ENCODE results near the gene PNPO.
"Not testable (repeated sequence)": the region's sequence is repeated elsewhere in the genome, so short reads cannot be mapped to it uniquely, and the experiment has no call there.

Gene PNPO

DNA sequence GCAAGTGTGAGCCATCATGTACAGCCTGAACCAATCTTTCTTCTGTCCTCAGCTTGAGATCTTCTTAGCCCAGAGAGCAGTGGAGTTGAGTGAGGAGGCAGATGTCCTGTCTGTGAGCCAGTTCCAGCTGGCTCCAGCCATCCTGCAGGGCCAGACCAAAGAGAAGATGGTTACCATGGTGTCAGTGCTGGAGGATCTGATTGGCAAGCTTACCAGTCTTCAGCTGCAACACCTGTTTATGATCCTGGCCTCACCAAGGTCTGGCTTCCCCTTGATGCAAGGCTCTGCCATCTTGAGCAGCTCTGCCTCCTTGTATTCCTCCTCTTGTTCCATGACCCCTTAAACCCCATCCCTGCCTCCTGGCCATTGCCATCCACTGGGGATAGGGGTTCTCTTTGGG is 39.2 kb downstream of the PNPO start:
- DNase-seq, result peak; percentile 79

- no peak for DNase-seq
Measured at GRCh38 chr17:47981462-47981861, 40.1 kb downstream of the PNPO start.

DNA sequence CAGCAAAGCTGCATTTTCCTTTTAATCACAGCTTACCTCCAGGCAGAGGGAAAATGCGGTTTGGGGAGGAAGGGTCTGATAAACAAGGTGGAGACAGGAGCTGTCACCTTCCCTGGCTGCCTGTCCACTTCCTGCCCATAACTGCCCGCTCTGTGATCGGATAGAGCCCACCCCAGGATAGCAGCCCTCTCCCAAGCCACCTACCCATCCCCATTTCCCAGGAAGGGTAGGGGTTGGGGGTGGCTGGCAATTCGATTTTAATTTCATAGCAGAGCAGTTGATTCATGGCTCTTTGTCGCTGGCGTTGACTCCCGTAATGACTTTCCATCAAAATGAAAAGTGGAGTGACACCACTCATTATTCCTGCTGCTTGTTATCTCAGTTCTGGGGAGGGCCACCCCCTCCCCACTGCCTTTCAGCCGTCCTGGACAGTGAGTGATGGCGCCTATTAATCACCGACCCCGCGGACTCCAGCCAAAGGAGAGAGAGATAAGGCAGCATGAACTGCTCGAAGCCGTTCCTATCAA is 40.8 kb downstream of the PNPO start:
- no peak for DNase-seq

- no peak for DNase-seq
Measured at GRCh38 chr17:47982645-47983390, 41.4 kb downstream of the PNPO start.

DNA sequence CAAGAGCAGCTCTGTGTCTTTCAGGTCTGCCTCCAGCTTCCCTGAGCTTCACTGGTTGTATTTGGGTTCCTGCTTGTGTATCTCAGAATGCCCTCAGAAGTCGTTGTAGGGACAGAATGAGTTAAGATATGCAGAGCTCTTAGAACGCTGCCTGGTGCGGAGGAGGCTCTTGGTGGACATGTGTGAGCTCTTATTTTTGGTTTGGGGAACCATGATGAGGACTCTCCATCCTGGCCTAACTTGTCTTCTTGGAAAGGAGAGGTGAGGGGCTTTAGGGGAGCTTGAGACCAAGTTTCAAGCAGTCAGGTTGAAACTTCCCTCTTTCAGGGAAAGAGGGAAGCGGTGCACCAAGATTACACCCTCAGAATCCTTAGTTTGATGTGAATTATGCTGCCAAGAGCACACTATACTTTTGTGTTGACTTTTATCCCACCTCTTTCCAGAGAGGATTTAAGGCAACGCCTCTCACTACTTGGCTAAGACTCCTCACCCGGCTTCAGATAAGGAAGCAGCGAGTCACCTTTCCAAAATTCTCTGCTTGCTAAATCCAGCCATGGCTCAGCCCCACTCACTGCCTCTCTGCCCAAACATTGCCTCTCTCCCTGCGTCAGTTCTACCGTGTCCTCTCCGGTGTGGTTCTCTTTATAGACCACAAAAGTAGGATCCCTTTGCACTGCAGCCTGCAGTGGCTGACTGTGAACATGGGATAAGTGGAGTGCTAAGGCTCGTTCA is 42.3 kb downstream of the PNPO start:
- DNase-seq, result no peak

DNA sequence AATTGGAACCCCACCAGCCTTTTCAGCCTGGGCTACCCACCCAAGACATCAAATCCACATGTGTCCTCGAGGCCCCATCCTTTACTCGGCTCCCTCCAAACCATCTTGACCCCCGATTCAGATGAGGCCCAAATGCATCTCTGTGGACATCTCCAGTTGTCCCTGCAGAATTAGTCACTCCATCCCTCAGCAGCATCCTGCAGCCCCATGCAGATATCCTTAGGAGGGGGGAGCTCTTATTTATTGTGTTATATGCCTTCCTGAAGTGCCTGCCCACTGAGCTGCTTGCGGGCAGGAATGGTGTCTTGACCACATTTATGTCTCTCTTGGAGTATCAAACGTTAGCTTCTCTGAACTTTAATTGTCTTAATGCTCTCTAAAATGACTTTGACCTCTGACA is 45.1 kb downstream of the PNPO start:
- no peak for DNase-seq

DNA sequence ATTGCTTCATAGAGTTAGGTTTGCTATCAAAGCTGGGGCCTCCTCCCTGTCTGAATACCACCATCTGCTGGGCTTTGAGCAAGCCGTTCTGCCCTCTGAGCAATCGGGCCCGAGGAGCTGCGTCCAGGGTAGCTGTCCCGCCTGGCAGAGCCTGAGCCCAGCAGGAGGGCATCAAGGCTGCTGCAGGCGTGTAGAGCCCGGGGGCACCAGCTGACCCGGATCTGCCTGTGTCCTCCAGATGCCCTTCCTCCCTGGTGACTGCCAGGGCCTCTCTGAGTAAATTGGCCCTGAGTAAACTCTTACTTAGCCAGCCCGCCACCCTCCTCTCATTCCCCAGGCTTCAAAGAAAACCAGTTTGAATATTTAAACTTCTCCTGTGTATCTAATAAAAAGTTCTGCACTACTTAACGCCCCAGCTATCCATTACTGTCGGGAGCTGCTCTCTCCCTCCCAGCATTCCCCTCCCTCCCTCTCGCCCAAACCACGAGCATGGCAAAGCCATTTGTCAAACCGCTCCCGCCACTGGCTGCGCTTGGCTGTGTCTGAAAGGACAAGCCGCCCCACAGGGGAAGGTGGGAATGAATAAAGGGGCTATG is 46.0 kb downstream of the PNPO start:
- DNase-seq, result peak; percentile 44

DNA sequence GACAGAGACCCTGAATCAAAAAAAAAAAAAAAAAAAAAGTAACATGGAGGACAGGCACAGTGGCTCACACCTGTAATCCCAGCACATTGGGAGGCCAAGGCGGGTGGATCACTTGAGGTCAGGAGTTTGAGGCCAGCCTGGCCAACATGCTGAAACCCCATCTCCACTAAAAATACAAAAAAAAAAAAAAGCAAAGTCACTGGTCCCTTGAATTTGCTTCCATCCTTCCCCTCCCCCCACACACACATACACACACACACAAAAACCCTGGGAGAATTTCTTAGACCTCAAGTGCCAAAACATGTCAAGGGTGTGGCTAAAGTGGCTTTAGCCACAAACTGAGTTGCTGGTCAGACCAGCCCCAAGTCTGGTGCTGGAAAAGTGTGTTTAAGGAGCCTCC is 47.1 kb downstream of the PNPO start:
- DNase-seq, result not testable (repeated sequence)

DNA sequence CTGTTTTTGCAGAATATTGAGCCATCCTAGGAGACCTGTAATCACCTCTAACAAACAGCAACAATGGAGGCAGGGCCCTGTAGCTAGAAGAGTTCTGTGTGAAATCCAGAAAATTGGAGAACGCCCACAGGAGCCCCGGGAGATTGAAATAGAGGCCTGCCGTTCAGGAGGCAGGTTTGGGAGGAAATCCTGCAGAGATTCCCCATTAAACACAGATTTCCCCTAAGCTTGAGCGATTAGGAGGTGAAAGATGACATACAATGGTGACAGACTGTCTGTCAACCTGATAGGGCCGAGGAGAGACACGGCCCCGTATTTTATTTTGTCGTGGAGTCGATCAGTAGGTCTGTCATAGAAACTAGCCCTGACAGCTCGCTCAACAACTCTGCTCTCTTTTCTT is 47.8 kb downstream of the PNPO start:
- DNase-seq, result no peak

GRCh38 chr17:47989700-47990099 is 48.3 kb downstream of the PNPO start:
- DNase-seq, result no peak

DNA sequence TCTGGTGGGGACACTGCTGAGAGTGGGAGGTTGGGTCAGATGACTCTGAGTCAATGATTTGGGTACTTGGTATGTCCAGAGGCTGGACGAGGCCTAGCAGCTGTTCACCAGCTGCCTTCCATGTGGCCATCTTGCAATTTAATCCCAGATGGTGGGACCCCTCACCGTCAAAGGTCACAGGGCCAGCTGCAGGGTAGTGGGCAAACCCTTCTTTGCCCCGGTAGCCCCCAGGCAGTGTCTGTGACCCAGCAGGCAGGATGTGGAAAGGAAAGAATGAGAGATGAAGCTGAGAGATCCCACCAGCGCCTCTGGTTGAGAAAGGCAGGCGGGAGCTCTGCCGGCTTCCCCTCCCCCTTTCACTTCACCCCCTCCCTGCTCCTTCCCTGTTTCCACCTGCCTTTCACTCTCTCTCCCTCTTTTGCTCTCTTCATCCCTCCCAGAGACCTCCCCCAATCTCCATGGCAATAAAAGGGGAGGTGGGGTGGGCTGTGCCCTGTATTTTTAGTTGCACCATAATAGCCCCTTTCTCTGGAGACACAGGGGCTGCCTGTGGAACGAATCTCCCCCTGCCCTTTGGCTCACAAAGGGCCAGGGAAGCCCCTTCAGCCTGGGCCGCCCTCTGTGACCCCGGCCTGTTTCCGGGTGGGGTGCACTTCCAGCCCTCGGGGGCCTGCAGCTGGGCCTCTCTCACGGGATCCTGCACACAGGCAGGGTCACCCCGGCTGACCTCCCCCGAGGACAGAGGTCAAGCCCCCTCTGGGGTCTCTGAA is 49.8 kb downstream of the PNPO start:
- no peak for DNase-seq

DNA sequence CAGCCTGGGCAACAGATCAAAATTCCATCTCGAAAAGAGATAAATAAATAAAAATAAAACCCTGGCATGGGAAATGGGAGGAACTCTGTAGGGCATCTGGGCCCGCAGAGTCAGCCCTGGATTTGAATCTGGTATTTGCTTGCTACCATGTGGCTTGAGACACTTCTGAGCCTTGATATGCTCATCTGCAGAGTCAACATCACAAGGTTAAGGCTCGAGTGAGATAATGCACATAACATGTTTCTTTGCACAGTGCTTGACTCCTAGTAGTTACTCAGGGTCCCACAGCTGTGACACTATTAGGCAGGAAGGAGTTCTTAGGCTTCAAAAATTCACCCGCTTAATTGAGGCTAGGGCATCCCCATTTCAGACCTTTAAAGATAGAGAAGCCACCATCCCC is 50.8 kb downstream of the PNPO start:
- DNase-seq, result no peak

DNA sequence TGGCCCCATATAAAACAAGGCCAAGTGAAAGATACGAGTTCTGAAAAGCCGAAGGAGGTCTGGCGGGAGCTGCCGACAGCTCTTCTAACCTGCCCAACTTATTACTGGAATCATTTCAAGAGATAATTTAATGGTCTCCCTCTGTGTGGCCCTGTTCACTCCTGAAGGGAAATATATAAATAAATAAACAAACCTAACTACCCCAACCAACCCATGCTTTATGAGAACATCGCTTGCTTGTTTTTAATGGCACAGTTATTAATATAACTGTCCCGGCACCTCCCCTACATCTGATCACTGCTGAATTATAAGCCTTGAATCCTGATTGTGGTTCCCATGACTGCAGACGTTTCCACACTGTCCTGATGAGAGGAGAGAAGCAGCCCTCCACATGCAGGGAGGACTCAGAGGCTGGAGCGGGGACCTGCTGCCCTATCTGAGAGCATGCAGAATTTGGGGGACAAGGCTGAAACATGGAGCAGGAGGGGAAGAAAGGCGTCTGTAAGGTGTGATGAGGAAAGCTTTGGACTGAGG is 51.7 kb downstream of the PNPO start:
- no peak for DNase-seq

GRCh38 chr17:47993964-47994363 is 52.6 kb downstream of the PNPO start:
- no peak for DNase-seq

DNA sequence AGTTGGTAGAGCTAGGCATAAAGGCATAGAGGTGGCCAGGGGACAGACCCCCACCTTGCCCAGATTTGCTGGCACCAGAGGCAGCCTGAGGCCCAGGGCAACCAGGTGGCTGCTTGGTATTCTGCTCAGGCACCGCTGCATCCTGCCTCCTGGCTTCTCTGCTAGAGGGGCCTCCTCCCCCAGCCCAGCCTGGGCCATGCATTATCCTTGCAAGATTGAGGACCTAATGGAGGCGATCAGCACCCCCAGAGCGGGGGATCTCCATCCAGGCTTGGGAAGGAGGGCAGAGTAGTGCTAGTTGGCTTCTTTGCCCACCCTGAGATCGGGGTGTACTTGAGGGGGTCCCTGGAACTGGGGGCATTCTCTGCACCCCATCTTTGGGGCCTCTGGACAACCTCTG is 53.4 kb downstream of the PNPO start:
- no peak for DNase-seq

DNA sequence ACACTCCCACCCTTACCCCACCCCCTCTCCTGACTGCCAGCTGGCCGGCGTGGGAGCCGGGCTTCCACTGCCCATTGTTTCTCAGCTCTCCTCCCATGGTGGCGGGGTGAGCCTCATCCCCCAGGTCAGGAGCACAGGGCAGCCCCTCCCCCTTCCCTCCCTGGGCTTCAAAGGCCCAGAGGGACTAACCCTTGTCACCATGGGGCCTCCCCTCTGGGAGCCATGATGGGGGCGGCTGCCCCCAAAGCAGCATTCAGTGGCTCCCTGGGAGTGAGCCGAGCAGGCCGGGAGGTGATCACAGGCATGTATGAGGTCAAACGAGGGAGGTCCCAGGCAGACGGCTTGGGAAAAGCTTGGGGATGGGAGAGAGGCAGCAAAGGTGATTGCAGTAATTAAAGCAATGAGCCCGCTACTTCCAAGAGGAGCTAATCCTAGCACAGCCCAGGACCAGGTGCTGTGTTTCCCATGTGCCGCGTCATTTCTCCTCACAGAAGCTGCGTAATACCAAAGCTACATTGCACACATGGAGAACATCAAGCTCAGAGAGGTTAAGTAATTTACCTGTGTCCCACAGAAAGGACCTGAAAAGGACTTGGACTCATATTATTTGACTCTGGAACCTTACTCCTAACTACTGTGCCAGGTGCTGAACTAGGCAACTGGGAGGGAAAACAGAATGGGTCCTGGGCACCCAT is 54.0 kb downstream of the PNPO start:
- DNase-seq, result no peak

DNA sequence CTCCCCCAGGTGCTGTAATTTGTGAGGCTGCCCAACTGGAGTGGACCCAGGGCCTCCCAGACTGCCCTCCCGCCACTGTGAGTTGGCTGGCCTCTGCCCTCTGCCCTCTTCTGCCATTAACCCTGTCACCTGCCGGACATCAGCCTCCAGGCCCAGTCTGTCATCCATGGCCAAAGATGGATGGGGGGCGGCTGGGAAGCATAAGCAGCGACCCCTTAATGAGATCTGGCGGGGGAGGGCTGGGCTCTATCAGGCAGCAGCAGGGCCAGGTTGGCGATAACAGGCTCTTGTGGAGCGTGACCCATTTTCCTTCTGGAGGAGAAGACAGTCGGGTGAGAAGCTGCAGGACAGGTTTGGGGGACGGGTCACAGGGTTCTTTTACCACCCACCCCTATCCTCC is 54.8 kb downstream of the PNPO start:
- no peak for DNase-seq

- DNase-seq, result no peak
Measured at GRCh38 chr17:47997586-47997985, 56.2 kb downstream of the PNPO start.

GRCh38 chr17:47998044-47998443 is 56.7 kb downstream of the PNPO start:
- no peak for DNase-seq

Measured in NCI-H446 treated with DMSO at 0.1 percent for 48 hours (cell line).